HepG2 (cell line): ENCODE results near the gene OSBPL10. TPM values are rescaled to one million over a fixed set of nuclear protein-coding genes. Genes with fewer than 3 reads are reported as not detected.

Experiments
- ATAC-seq: fragments of 200-7000 bp; cut with Tn5 transposase; 3 replicates; pipeline ENCODE4 v1.9.1; 2020; ENCODE audit warnings: mild to moderate bottlenecking, moderate library complexity
- BruUV-seq: library from RNA; stranded (reverse); fragments of 400-500 nt; replicated peaks from 2 replicates; lab custom pipeline; 2021; lab: Mats Ljungman, UMichigan
- CTCF ChIA-PET: fragments of 300-600 bp; formaldehyde crosslinking; extraction: SDS; loops from one replicate; lab custom pipeline; 2021; ENCODE audit warnings: low total read pairs, inconsistent platforms, low intra/inter-chr PET ratio; lab: Yijun Ruan, JAX
- POLR2A ChIA-PET: fragments of 350-600 bp; sonication (Branson Sonifier 250); formaldehyde crosslinking; loops from one replicate; lab custom pipeline; 2020; ENCODE audit warnings: antibody characterized with exemption, inconsistent platforms; lab: Yijun Ruan, JAX
- DNase-seq: peaks from one replicate; pipeline ENCODE4 v3.0.0-alpha.2; 2015; ENCODE audit warnings: low spot score
- FAIRE-seq: peaks from 3 replicates; lab custom pipeline; 2011; peaks lifted over from hg19 to GRCh38; lab: Jason Lieb, UNC
- H2AFZ ChIP-seq: one replicate; pipeline ENCODE4 v1.6.1; 2011; ENCODE audit warnings: low read length, inconsistent platforms
- H3K27ac ChIP-seq: fragments of 300-600 bp; 3 replicates; pipeline ENCODE4 v1.8.0; 2011; ENCODE audit warnings: mixed run types, mild to moderate bottlenecking, mixed read lengths, low read length, inconsistent platforms; ENCODE audit not compliant: insufficient read depth; ENCODE audit errors: extremely low read length
- H3K27me3 ChIP-seq, 2 experiments: fragments of 200-600 bp in 1 of 2; 2 replicates in 1 of 2; 3 replicates in 1 of 2; pipeline versions ENCODE4 v1.6.0 to v1.8.0; 2011; ENCODE audit warnings: low read length in 2 of 2, mild to moderate bottlenecking in 2 of 2, moderate library complexity in 2 of 2, inconsistent platforms in 1 of 2; ENCODE audit not compliant: insufficient read depth in 2 of 2, control insufficient read depth in 1 of 2
- H3K36me3 ChIP-seq, 2 experiments: fragments of 200-600 bp in 1 of 2; replicated peaks in 1 of 2; 2 replicates in 1 of 2; 3 replicates in 1 of 2; pipeline versions ENCODE4 v1.5.1 to v1.8.0; 2011; ENCODE audit warnings: low read length in 2 of 2, inconsistent platforms in 1 of 2; ENCODE audit not compliant: insufficient read depth in 2 of 2, control insufficient read depth in 1 of 2
- H3K4me1 ChIP-seq: 2 replicates; pipeline ENCODE4 v1.5.1; 2012; ENCODE audit warnings: low read length, inconsistent platforms; ENCODE audit not compliant: insufficient read depth
- H3K4me2 ChIP-seq: 2 replicates; pipeline ENCODE4 v1.6.0; 2011; ENCODE audit warnings: low read depth, low read length, inconsistent platforms
- H3K4me3 ChIP-seq, 3 experiments: fragments of 200-600 bp in 1 of 3; sonication (generic), shearing (Covaris generic) in 1 of 3; replicated peaks in 1 of 3; 2 replicates each; pipeline ENCODE4 v1.5.1; 2011 to 2016; ENCODE audit warnings: low read length in 3 of 3, inconsistent platforms in 2 of 3, low read depth in 2 of 3, mild to moderate bottlenecking in 2 of 3, control low read depth in 1 of 3, mixed read lengths in 1 of 3; ENCODE audit not compliant: insufficient read depth in 1 of 3
- H3K79me2 ChIP-seq: one replicate; pipeline ENCODE4 v1.6.1; 2011; ENCODE audit warnings: low read length, inconsistent platforms; ENCODE audit not compliant: insufficient read depth
- H3K9ac ChIP-seq: 2 replicates; pipeline ENCODE4 v1.6.0; 2011; ENCODE audit warnings: mild to moderate bottlenecking, low read depth, low read length, inconsistent platforms; ENCODE audit not compliant: insufficient read depth
- H3K9me3 ChIP-seq: 2 replicates; pipeline ENCODE4 v1.5.1; 2012; ENCODE audit warnings: mild to moderate bottlenecking, low read length
- H4K20me1 ChIP-seq: 2 replicates; pipeline ENCODE4 v1.6.0; 2011; ENCODE audit warnings: inconsistent platforms, mild to moderate bottlenecking, low read length, moderate library complexity; ENCODE audit not compliant: insufficient read depth
- CAMTA2 ChIP-seq: sonication (generic); formaldehyde crosslinking; IDR thresholded peaks from 2 replicates; pipeline ENCODE4 v1.4.0; 2020; ENCODE audit warnings: mild to moderate bottlenecking, missing genetic modification reagents, borderline replicate concordance
- CEBPG ChIP-seq: IDR thresholded peaks from 2 replicates; pipeline ENCODE4 v1.6.1; 2016
- GATAD2A ChIP-seq: IDR thresholded peaks from 2 replicates; pipeline ENCODE4 v1.6.1; 2016
- HNRNPUL1 ChIP-seq: fragments of 200-400 bp; formaldehyde crosslinking; IDR thresholded peaks from 2 replicates; pipeline ENCODE4 v1.6.1; 2017; ENCODE audit warnings: low read depth, mild to moderate bottlenecking, low read length, moderate library complexity
- NR3C1 ChIP-seq: sonication (generic); formaldehyde crosslinking; IDR thresholded peaks from 2 replicates; pipeline ENCODE4 v1.4.0; 2020; ENCODE audit warnings: missing genetic modification reagents
- TRAFD1 ChIP-seq: sonication (generic); formaldehyde crosslinking; IDR thresholded peaks from 2 replicates; pipeline ENCODE4 v1.5.1; 2020; ENCODE audit warnings: missing genetic modification reagents, mild to moderate bottlenecking, borderline replicate concordance
- ZBTB26 ChIP-seq: IDR thresholded peaks from 2 replicates; pipeline ENCODE4 v1.6.1; 2016; ENCODE audit warnings: missing compliant biosample characterization, missing genetic modification reagents, borderline replicate concordance
- ZNF136 ChIP-seq: sonication (generic); formaldehyde crosslinking; IDR thresholded peaks from 2 replicates; pipeline ENCODE4 v1.8.1; 2022; ENCODE audit warnings: low read depth, mild to moderate bottlenecking, moderate library complexity, missing genetic modification reagents
- ZNF160 ChIP-seq: sonication (generic); formaldehyde crosslinking; IDR thresholded peaks from 2 replicates; pipeline ENCODE4 v1.8.0; 2022; ENCODE audit warnings: mild to moderate bottlenecking, inconsistent platforms, missing genetic modification reagents
- in situ Hi-C: cut with HindIII; loops from 2 replicates; pipeline ENCODE4 v1.10.0; 2017; ENCODE audit warnings: low pct_unique_long_range_greater_than_20kb; ENCODE audit not compliant: extremely low pct_ligation_motif_present
- intact Hi-C: fragments of 100-400 bp; cut with micrococcal nuclease; formaldehyde crosslinking; loops from one replicate; pipeline ENCODE4 v1.10.0; 2022; ENCODE audit not compliant: unreplicated experiment
- polyA plus RNA-seq, 8 experiments: library from polyadenylated mRNA; depleted of rRNA in 3 of 8; stranded (reverse) in 7 of 8; unstranded in 1 of 8; fragments of >200 nt; fragmentation: Illumina TruSeq in 4 of 8; extraction: Trizol in 4 of 8; gene quantifications; 2 replicates each; pipeline versions ENCODE4 v1.2.1 to v1.2.3, GENCODE V29; 2011 to 2016; ENCODE audit warnings: low read depth in 4 of 8, missing spikeins in 1 of 8, mixed read lengths in 1 of 8; ENCODE audit not compliant: insufficient read depth in 1 of 8
- total RNA-seq, 5 experiments: library from RNA; depleted of rRNA; stranded (reverse); fragments of >200 nt; fragmentation: Illumina TruSeq; extraction: Trizol; gene quantifications; 2 replicates each; pipeline ENCODE4 v1.2.3, GENCODE V29; 2016; ENCODE audit warnings: low read depth in 1 of 5

OSBPL10 gene
- total and polyA plus RNA-seq, 2 of the 13 experiments (the other 11 are each of a cell fraction or from before 2014, with no cell fraction given) = 10.3 to 28.6 TPM

- in situ Hi-C loops = no loop called here
- POLR2A ChIA-PET = no interaction called here
These were observed 273.8 kb downstream of the OSBPL10 start for GRCh38 chr3:31707286-31707685.

More at GRCh38 chr3:31707286-31707685, 273.8 kb downstream of the OSBPL10 start:
- intact Hi-C loops = no loop called here
- CTCF ChIA-PET = no interaction called here
- Histone ChIP-seq H3K4me1 (no peaks in the 10 kb centered on the region), H4K20me1 (no peaks in the 10 kb centered on the region), H3K9me3 (no peaks in the 10 kb centered on the region), H3K4me2 (no peak overlapping the region), H2AFZ (no peak overlapping the region), H3K79me2 (no peaks in the 10 kb centered on the region), H3K9ac (no peak overlapping the region), H3K36me3 (peaks cover 5 to 6% of the 10 kb centered on the region in 2 experiments; a peak in 4 of 5 replicates), H3K27me3 (no peaks in the 10 kb centered on the region), H3K4me3 (no peak overlapping the region), H3K27ac (no peak overlapping the region)
- BruUV-seq = no TSS peak
- no peak for ATAC-seq
- DNase-seq = no peak
- TF ChIP-seq NR3C1 (no peak), CEBPG (CRISPR knock-in tag) (no peak), ZBTB26 (CRISPR knock-in tag) (no peak), ZNF136 (CRISPR knock-in tag) (no peak), TRAFD1 (CRISPR knock-in tag) (no peak), HNRNPUL1 (no peak), ZNF160 (CRISPR knock-in tag) (no peak), GATAD2A (no peak), CAMTA2 (CRISPR knock-in tag) (no peak)
- FAIRE-seq = no peak
